Measurements from ENCODE around the gene NENF. TPM values are rescaled to one million over a fixed set of nuclear protein-coding genes. Genes with fewer than 3 reads are reported as not detected.

Gene NENF
- total and polyA plus RNA-seq, 10 of the 15 experiments (the other 5 are each of a cell fraction or from before 2014, with no cell fraction given), result 5.1 to 83.4 (median 42.7) TPM

DNA sequence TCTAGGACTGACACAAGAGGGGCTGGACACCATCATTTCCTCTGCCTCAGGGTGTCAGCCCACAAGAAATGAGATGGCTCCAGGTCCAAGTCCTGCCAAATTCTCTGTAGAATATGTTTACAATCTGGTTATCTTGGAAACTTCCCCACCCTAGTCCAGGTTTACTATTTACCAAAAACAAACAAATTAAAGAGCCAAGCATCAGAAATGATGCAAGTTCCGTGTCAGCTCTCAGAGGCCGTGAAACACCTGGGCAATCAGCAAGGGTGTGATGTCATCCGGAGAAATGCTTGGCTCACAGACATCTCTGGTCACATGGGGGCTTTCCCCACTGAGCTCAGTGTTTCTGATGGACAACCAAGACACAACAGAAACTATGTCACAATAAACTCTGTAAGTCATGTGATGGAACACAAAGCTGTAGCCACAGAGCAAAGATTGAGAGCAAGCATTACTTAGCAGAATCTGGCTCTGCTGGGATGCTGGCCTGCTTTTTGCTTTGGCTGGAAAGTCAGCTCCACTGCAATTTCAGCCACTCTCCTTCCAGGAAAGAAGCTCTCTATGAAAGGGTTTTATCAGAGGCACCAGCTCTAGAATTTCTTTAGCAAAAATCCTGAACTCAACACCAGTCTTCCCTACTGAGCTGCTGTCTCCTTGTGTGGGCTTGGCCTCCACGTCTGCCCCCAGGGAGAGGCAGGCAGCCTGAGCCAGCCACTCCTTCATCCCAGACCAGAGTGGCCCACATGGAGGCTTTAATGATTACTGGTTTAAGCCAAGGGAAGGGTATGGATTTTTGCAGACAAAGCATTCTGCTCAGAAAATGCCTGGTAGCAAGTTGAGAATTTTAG, 55.9 kb downstream of the NENF start (continued):
- no peak for TF ChIP-seq TAF1 (IDR thresholded peaks at IDR 0.05; ENCODE audit: borderline replicate concordance, low read depth, low read length)
- TF ChIP-seq NFYB (IDR thresholded peaks at IDR 0.05; ENCODE audit: insufficient read depth, low read depth, low read length), result no peak
- no peak for TF ChIP-seq ZNF24 (IDR thresholded peaks at IDR 0.05)
- TF ChIP-seq RAD21 (IDR thresholded peaks at IDR 0.05; ENCODE audit: insufficient read depth, low read depth, low read length), result no peak
- no peak for TF ChIP-seq BRCA1 (IDR thresholded peaks at IDR 0.05; ENCODE audit: low read depth, low read length)
- TF ChIP-seq, protein P1, sequence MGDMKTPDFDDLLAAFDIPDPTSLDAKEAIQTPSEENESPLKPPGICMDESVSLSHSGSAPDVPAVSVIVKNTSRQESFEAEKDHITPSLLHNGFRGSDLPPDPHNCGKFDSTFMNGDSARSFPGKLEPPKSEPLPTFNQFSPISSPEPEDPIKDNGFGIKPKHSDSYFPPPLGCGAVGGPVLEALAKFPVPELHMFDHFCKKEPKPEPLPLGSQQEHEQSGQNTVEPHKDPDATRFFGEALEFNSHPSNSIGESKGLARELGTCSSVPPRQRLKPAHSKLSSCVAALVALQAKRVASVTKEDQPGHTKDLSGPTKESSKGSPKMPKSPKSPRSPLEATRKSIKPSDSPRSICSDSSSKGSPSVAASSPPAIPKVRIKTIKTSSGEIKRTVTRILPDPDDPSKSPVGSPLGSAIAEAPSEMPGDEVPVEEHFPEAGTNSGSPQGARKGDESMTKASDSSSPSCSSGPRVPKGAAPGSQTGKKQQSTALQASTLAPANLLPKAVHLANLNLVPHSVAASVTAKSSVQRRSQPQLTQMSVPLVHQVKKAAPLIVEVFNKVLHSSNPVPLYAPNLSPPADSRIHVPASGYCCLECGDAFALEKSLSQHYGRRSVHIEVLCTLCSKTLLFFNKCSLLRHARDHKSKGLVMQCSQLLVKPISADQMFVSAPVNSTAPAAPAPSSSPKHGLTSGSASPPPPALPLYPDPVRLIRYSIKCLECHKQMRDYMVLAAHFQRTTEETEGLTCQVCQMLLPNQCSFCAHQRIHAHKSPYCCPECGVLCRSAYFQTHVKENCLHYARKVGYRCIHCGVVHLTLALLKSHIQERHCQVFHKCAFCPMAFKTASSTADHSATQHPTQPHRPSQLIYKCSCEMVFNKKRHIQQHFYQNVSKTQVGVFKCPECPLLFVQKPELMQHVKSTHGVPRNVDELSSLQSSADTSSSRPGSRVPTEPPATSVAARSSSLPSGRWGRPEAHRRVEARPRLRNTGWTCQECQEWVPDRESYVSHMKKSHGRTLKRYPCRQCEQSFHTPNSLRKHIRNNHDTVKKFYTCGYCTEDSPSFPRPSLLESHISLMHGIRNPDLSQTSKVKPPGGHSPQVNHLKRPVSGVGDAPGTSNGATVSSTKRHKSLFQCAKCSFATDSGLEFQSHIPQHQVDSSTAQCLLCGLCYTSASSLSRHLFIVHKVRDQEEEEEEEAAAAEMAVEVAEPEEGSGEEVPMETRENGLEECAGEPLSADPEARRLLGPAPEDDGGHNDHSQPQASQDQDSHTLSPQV (IDR thresholded peaks at IDR 0.05), result no peak
- no peak for TF ChIP-seq CBX5 (IDR thresholded peaks at IDR 0.05; ENCODE audit: low read depth)
- TF ChIP-seq GATAD2B (conservative IDR thresholded peaks at IDR 0.05; ENCODE audit: low read depth), result no peak
- TF ChIP-seq EP300 (IDR thresholded peaks at IDR 0.05; ENCODE audit: borderline replicate concordance in 1 of 2, control insufficient read depth in 1 of 2, low read depth in 2 of 2, low read length in 2 of 2), result peak in 1 of 2 experiments; percentile 63; a peak in 1 of 4 replicates
- no peak for TF ChIP-seq NBN (IDR thresholded peaks at IDR 0.05)
- no peak for TF ChIP-seq HDGF (IDR thresholded peaks at IDR 0.05)
- TF ChIP-seq, protein P2, sequence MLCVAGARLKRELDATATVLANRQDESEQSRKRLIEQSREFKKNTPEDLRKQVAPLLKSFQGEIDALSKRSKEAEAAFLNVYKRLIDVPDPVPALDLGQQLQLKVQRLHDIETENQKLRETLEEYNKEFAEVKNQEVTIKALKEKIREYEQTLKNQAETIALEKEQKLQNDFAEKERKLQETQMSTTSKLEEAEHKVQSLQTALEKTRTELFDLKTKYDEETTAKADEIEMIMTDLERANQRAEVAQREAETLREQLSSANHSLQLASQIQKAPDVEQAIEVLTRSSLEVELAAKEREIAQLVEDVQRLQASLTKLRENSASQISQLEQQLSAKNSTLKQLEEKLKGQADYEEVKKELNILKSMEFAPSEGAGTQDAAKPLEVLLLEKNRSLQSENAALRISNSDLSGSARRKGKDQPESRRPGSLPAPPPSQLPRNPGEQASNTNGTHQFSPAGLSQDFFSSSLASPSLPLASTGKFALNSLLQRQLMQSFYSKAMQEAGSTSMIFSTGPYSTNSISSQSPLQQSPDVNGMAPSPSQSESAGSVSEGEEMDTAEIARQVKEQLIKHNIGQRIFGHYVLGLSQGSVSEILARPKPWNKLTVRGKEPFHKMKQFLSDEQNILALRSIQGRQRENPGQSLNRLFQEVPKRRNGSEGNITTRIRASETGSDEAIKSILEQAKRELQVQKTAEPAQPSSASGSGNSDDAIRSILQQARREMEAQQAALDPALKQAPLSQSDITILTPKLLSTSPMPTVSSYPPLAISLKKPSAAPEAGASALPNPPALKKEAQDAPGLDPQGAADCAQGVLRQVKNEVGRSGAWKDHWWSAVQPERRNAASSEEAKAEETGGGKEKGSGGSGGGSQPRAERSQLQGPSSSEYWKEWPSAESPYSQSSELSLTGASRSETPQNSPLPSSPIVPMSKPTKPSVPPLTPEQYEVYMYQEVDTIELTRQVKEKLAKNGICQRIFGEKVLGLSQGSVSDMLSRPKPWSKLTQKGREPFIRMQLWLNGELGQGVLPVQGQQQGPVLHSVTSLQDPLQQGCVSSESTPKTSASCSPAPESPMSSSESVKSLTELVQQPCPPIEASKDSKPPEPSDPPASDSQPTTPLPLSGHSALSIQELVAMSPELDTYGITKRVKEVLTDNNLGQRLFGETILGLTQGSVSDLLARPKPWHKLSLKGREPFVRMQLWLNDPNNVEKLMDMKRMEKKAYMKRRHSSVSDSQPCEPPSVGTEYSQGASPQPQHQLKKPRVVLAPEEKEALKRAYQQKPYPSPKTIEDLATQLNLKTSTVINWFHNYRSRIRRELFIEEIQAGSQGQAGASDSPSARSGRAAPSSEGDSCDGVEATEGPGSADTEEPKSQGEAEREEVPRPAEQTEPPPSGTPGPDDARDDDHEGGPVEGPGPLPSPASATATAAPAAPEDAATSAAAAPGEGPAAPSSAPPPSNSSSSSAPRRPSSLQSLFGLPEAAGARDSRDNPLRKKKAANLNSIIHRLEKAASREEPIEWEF (IDR thresholded peaks at IDR 0.05; ENCODE audit: insufficient replicate concordance, low read depth, low read length), result no peak
- no peak for TF ChIP-seq JUND (IDR thresholded peaks at IDR 0.05; ENCODE audit: low read depth, low read length)
- peak; percentile 70; the same call in 1 of the 2 replicates for TF ChIP-seq RUNX3 (IDR thresholded peaks at IDR 0.05; ENCODE audit: low read length)
- no peak for TF ChIP-seq TARDBP (IDR thresholded peaks at IDR 0.05; ENCODE audit: borderline replicate concordance)
- TF ChIP-seq, protein P3, sequence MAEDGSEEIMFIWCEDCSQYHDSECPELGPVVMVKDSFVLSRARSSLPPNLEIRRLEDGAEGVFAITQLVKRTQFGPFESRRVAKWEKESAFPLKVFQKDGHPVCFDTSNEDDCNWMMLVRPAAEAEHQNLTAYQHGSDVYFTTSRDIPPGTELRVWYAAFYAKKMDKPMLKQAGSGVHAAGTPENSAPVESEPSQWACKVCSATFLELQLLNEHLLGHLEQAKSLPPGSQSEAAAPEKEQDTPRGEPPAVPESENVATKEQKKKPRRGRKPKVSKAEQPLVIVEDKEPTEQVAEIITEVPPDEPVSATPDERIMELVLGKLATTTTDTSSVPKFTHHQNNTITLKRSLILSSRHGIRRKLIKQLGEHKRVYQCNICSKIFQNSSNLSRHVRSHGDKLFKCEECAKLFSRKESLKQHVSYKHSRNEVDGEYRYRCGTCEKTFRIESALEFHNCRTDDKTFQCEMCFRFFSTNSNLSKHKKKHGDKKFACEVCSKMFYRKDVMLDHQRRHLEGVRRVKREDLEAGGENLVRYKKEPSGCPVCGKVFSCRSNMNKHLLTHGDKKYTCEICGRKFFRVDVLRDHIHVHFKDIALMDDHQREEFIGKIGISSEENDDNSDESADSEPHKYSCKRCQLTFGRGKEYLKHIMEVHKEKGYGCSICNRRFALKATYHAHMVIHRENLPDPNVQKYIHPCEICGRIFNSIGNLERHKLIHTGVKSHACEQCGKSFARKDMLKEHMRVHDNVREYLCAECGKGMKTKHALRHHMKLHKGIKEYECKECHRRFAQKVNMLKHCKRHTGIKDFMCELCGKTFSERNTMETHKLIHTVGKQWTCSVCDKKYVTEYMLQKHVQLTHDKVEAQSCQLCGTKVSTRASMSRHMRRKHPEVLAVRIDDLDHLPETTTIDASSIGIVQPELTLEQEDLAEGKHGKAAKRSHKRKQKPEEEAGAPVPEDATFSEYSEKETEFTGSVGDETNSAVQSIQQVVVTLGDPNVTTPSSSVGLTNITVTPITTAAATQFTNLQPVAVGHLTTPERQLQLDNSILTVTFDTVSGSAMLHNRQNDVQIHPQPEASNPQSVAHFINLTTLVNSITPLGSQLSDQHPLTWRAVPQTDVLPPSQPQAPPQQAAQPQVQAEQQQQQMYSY (CRISPR knock-in tag; IDR thresholded peaks at IDR 0.05), result no peak

Measured in GM12878 (cell line).